Erythroblast (primary cell): ENCODE results near the gene PCNX1.

ENCODE experiments used
- GATA1 ChIP-seq: IDR thresholded peaks from 2 replicates; pipeline ENCODE4 v1.6.1; 2011; ENCODE audit warnings: low read depth, mild to moderate bottlenecking, control low read depth, low read length, moderate library complexity
- POLR2A ChIP-seq: IDR thresholded peaks from 2 replicates; pipeline ENCODE4 v1.6.1; 2011; ENCODE audit warnings: mild to moderate bottlenecking, low read length

DNA sequence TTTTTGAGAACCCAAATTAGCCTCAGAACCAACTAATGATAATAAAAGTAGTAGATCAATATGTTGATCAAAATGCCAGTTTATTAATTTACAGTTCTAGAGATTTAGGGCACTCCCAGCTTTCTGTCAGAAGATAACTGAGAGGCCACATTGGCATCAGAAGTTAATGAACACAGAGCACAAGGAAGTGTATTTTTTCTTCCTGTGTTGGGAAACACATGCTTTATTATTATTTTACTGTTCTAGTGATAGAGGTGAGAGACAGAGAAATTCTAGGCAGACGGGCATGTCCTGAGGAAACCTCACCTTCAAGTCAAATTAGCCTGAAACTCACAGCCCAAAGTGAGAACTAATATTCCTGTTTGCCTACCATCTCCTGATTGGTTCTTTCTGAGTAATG is 213.7 kb downstream of the PCNX1 start:
- TF ChIP-seq POLR2A (no peak), GATA1 (no peak)
